Measurements from ENCODE around the gene FAM3A. TPM values are rescaled to one million over a fixed set of nuclear protein-coding genes. Genes with fewer than 3 reads are reported as not detected.

Gene FAM3A
- total and polyA plus RNA-seq, 9 of the 15 experiments (the other 6 are each of a cell fraction or from before 2014, with no cell fraction given), result 0.75 to 70.6 (median 27.0) TPM

DNA sequence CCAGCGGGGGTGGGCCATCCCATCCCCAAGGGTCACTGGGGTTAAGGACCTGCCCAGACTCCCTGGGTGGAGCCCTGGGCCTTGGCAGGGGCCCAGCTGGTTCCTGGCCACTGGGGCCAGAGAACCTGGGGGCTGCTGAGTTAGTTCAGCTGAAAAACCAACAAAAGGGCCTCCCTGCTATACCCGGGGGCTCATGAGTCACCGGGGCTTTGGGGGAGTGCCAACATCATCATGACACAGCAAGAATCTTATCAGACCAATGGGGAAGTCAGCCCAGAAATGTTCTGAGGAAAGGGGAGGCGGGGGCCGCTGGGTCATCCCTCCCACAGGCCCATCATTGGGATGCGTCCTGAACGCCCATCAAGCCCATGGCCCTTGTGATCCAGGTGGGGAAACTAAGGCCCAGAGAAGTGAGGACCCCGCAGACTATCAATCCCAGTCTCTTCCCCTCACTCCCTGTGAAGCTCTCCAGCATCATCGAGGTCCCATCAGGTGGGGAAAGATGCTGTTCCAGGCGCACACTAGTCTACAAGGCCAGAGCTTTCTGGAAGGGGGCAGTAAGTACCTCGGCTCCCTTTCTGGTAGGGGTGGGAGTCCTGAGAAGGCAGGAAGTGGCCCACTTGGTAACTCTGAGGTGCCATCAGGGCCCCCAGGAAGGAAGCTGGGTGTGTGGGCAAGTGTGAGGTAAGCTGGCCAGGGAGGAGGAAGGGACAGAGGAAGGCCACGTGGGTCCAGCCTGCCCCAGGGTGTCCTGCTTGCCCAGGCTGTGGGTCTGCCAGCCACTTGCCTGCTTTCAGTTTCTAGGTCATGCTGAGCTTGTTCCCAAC lies 26.1 kb upstream of the FAM3A start (continued):
- TF ChIP-seq RNF219 (CRISPR knock-in tag; IDR thresholded peaks at IDR 0.05) (no peak), MAZ (CRISPR knock-in tag; conservative IDR thresholded peaks at IDR 0.05 in 1 of 2, IDR thresholded peaks at IDR 0.05 in 1 of 2) (peak; percentile 40 to 94; a peak in 3 of 4 replicates), ZNF511 (CRISPR knock-in tag; IDR thresholded peaks at IDR 0.05) (no peak), ZNF584 (CRISPR knock-in tag; IDR thresholded peaks at IDR 0.05; ENCODE audit: low read depth) (peak; percentile 41), ZNF830 (CRISPR knock-in tag; IDR thresholded peaks at IDR 0.05) (no peak), KDM5B (IDR thresholded peaks at IDR 0.05; ENCODE audit: insufficient replicate concordance, low read depth, low read length) (peak; percentile 25), HIVEP1 (CRISPR knock-in tag; IDR thresholded peaks at IDR 0.05) (0 out of 2 replicates have a peak, but pooled peaks have one; percentile 2), NR2C1 (IDR thresholded peaks at IDR 0.05) (no peak), NR2C1 (tag; IDR thresholded peaks at IDR 0.05) (peak; percentile 42), NFIC (IDR thresholded peaks at IDR 0.05) (peak; percentile 95), POLR2AphosphoS2 (IDR thresholded peaks at IDR 0.05; ENCODE audit: low read length) (no peak; the same call in 1 of the 2 replicates), SUPT5H (IDR thresholded peaks at IDR 0.05) (peak; percentile 6)
- TF ChIP-seq, protein P1, sequence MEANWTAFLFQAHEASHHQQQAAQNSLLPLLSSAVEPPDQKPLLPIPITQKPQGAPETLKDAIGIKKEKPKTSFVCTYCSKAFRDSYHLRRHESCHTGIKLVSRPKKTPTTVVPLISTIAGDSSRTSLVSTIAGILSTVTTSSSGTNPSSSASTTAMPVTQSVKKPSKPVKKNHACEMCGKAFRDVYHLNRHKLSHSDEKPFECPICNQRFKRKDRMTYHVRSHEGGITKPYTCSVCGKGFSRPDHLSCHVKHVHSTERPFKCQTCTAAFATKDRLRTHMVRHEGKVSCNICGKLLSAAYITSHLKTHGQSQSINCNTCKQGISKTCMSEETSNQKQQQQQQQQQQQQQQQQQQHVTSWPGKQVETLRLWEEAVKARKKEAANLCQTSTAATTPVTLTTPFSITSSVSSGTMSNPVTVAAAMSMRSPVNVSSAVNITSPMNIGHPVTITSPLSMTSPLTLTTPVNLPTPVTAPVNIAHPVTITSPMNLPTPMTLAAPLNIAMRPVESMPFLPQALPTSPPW (CRISPR knock-in tag; IDR thresholded peaks at IDR 0.05), result peak; percentile 96
- TF ChIP-seq, protein P2, sequence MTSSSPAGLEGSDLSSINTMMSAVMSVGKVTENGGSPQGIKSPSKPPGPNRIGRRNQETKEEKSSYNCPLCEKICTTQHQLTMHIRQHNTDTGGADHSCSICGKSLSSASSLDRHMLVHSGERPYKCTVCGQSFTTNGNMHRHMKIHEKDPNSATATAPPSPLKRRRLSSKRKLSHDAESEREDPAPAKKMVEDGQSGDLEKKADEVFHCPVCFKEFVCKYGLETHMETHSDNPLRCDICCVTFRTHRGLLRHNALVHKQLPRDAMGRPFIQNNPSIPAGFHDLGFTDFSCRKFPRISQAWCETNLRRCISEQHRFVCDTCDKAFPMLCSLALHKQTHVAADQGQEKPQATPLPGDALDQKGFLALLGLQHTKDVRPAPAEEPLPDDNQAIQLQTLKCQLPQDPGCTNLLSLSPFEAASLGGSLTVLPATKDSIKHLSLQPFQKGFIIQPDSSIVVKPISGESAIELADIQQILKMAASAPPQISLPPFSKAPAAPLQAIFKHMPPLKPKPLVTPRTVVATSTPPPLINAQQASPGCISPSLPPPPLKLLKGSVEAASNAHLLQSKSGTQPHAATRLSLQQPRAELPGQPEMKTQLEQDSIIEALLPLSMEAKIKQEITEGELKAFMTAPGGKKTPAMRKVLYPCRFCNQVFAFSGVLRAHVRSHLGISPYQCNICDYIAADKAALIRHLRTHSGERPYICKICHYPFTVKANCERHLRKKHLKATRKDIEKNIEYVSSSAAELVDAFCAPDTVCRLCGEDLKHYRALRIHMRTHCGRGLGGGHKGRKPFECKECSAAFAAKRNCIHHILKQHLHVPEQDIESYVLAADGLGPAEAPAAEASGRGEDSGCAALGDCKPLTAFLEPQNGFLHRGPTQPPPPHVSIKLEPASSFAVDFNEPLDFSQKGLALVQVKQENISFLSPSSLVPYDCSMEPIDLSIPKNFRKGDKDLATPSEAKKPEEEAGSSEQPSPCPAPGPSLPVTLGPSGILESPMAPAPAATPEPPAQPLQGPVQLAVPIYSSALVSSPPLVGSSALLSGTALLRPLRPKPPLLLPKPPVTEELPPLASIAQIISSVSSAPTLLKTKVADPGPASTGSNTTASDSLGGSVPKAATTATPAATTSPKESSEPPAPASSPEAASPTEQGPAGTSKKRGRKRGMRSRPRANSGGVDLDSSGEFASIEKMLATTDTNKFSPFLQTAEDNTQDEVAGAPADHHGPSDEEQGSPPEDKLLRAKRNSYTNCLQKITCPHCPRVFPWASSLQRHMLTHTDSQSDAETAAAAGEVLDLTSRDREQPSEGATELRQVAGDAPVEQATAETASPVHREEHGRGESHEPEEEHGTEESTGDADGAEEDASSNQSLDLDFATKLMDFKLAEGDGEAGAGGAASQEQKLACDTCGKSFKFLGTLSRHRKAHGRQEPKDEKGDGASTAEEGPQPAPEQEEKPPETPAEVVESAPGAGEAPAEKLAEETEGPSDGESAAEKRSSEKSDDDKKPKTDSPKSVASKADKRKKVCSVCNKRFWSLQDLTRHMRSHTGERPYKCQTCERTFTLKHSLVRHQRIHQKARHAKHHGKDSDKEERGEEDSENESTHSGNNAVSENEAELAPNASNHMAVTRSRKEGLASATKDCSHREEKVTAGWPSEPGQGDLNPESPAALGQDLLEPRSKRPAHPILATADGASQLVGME (CRISPR knock-in tag; IDR thresholded peaks at IDR 0.05), result no peak
- TF ChIP-seq, protein P3, sequence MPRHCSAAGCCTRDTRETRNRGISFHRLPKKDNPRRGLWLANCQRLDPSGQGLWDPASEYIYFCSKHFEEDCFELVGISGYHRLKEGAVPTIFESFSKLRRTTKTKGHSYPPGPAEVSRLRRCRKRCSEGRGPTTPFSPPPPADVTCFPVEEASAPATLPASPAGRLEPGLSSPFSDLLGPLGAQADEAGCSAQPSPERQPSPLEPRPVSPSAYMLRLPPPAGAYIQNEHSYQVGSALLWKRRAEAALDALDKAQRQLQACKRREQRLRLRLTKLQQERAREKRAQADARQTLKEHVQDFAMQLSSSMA (CRISPR knock-in tag; IDR thresholded peaks at IDR 0.05), result no peak
- TF ChIP-seq, protein P4, sequence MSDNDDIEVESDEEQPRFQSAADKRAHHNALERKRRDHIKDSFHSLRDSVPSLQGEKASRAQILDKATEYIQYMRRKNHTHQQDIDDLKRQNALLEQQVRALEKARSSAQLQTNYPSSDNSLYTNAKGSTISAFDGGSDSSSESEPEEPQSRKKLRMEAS (CRISPR knock-in tag; IDR thresholded peaks at IDR 0.05), result peak; percentile 43; the same call in 1 of the 2 replicates
